ENCODE data around the gene NCLN.
"Not testable (repeated sequence)": the region's sequence is repeated elsewhere in the genome, so short reads cannot be mapped to it uniquely, and the experiment has no call there.

NCLN gene

GRCh38 chr19:3198901-3199700 lies 13.4 kb downstream of the NCLN start:
- Histone ChIP-seq H3K4me1 (ENCODE audit: insufficient read depth, insufficient read length) (peaks cover 10% of the 10 kb centered on the region), H3K27me3 (ENCODE audit: insufficient read depth, insufficient read length) (no peaks in the 10 kb centered on the region), H3K36me3 (ENCODE audit: insufficient read depth, insufficient read length, low read length) (peaks cover 84% of the 10 kb centered on the region), H3K4me3 (ENCODE audit: insufficient read length, low read depth) (no peak overlapping the region), H3K9me3 (ENCODE audit: insufficient read depth, low read length) (no peaks in the 10 kb centered on the region), H3K9ac (ENCODE audit: insufficient read length, low read depth) (peak overlapping the region; percentile 51)
- no peak for DNase-seq (ENCODE audit: low read depth, low spot score)
- TF ChIP-seq YY1 (IDR thresholded peaks at IDR 0.05; ENCODE audit: insufficient read depth, insufficient read length) (no peak), ZNF274 (IDR thresholded peaks at IDR 0.05; ENCODE audit: low read depth, low read length) (no peak), SUZ12 (IDR thresholded peaks at IDR 0.05; ENCODE audit: extremely low read depth, insufficient read depth, insufficient read length) (no peak)

- no peak for TF ChIP-seq ZNF274 (IDR thresholded peaks at IDR 0.05; ENCODE audit: low read depth, low read length)
- no peak for TF ChIP-seq YY1 (IDR thresholded peaks at IDR 0.05; ENCODE audit: insufficient read depth, insufficient read length)
- no peak for TF ChIP-seq SUZ12 (IDR thresholded peaks at IDR 0.05; ENCODE audit: extremely low read depth, insufficient read depth, insufficient read length)
Observed at GRCh38 chr19:3201072-3201700, 15.5 kb downstream of the NCLN start.

GRCh38 chr19:3201911-3202310 lies 16.2 kb downstream of the NCLN start:
- Histone ChIP-seq H3K4me3 (ENCODE audit: insufficient read length, low read depth) (no peak overlapping the region), H3K4me1 (ENCODE audit: insufficient read depth, insufficient read length) (peaks cover 2% of the 10 kb centered on the region), H3K36me3 (ENCODE audit: insufficient read depth, insufficient read length, low read length) (peaks cover 85% of the 10 kb centered on the region), H3K27me3 (ENCODE audit: insufficient read depth, insufficient read length) (no peaks in the 10 kb centered on the region), H3K9me3 (ENCODE audit: insufficient read depth, low read length) (no peaks in the 10 kb centered on the region), H3K9ac (ENCODE audit: insufficient read length, low read depth) (no peak overlapping the region)
- TF ChIP-seq YY1 (IDR thresholded peaks at IDR 0.05; ENCODE audit: insufficient read depth, insufficient read length) = no peak
- no peak for TF ChIP-seq ZNF274 (IDR thresholded peaks at IDR 0.05; ENCODE audit: low read depth, low read length)
- no peak for TF ChIP-seq SUZ12 (IDR thresholded peaks at IDR 0.05; ENCODE audit: extremely low read depth, insufficient read depth, insufficient read length)
- no peak for DNase-seq (ENCODE audit: low read depth, low spot score)

More at GRCh38 chr19:3201072-3201700, 15.5 kb downstream of the NCLN start:
- peaks cover 6% of the 10 kb centered on the region for H3K4me1 ChIP-seq (ENCODE audit: insufficient read depth, insufficient read length)
- no peak overlapping the region for H3K9ac ChIP-seq (ENCODE audit: insufficient read length, low read depth)
- peaks cover 87% of the 10 kb centered on the region for H3K36me3 ChIP-seq (ENCODE audit: insufficient read depth, insufficient read length, low read length)
- H3K27me3 ChIP-seq (ENCODE audit: insufficient read depth, insufficient read length) = no peaks in the 10 kb centered on the region
- no peak for DNase-seq (ENCODE audit: low read depth, low spot score)
- no peaks in the 10 kb centered on the region for H3K9me3 ChIP-seq (ENCODE audit: insufficient read depth, low read length)
- no peak overlapping the region for H3K4me3 ChIP-seq (ENCODE audit: insufficient read length, low read depth)

DNA sequence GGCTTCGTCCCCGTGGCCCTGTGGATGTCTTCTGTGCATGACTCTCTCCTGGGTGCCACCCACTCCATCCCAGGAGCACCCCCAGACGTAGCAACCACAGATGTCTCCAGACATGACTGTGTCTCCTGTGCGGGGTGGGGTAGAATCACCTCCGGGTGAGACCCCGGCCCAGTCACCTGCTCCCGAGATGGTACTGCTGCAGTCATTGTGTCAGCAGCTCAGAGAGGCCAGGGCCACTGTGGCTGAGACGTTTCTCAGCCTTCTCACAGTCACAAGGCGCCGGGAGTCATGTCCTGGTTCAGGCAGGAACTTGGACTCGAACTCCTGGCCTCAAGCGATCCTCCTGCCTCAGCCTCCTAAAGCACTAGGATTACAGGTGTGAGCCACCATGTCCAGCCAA lies 16.6 kb downstream of the NCLN start:
- Histone ChIP-seq H3K4me1 (ENCODE audit: insufficient read depth, insufficient read length) (peaks cover 5% of the 10 kb centered on the region), H3K9ac (ENCODE audit: insufficient read length, low read depth) (no peak overlapping the region), H3K27me3 (ENCODE audit: insufficient read depth, insufficient read length) (no peaks in the 10 kb centered on the region), H3K36me3 (ENCODE audit: insufficient read depth, insufficient read length, low read length) (peaks cover 85% of the 10 kb centered on the region), H3K9me3 (ENCODE audit: insufficient read depth, low read length) (no peaks in the 10 kb centered on the region), H3K4me3 (ENCODE audit: insufficient read length, low read depth) (no peak overlapping the region)
- TF ChIP-seq SUZ12 (IDR thresholded peaks at IDR 0.05; ENCODE audit: extremely low read depth, insufficient read depth, insufficient read length) (no peak), YY1 (IDR thresholded peaks at IDR 0.05; ENCODE audit: insufficient read depth, insufficient read length) (no peak), ZNF274 (IDR thresholded peaks at IDR 0.05; ENCODE audit: low read depth, low read length) (no peak)
- no peak for DNase-seq (ENCODE audit: low read depth, low spot score)

GRCh38 chr19:3202895-3203294 lies 17.2 kb downstream of the NCLN start:
- not testable (repeated sequence) for H3K27me3 ChIP-seq (ENCODE audit: insufficient read depth, insufficient read length); H3K9ac ChIP-seq (ENCODE audit: insufficient read length, low read depth); DNase-seq (ENCODE audit: low read depth, low spot score); H3K9me3 ChIP-seq (ENCODE audit: insufficient read depth, low read length); H3K4me3 ChIP-seq (ENCODE audit: insufficient read length, low read depth); H3K4me1 ChIP-seq (ENCODE audit: insufficient read depth, insufficient read length)
- peaks cover 88% of the 10 kb centered on the region for H3K36me3 ChIP-seq (ENCODE audit: insufficient read depth, insufficient read length, low read length)

GRCh38 chr19:3203805-3204645 lies 18.3 kb downstream of the NCLN start:
- Histone ChIP-seq H3K36me3 (ENCODE audit: insufficient read depth, insufficient read length, low read length) (peaks cover 92% of the 10 kb centered on the region), H3K4me3 (ENCODE audit: insufficient read length, low read depth) (no peak overlapping the region), H3K9me3 (ENCODE audit: insufficient read depth, low read length) (no peaks in the 10 kb centered on the region), H3K9ac (ENCODE audit: insufficient read length, low read depth) (no peak overlapping the region), H3K4me1 (ENCODE audit: insufficient read depth, insufficient read length) (peaks cover 12% of the 10 kb centered on the region), H3K27me3 (ENCODE audit: insufficient read depth, insufficient read length) (no peaks in the 10 kb centered on the region)
- no peak for DNase-seq (ENCODE audit: low read depth, low spot score)
- no peak for TF ChIP-seq ZNF274 (IDR thresholded peaks at IDR 0.05; ENCODE audit: low read depth, low read length)
- TF ChIP-seq SUZ12 (IDR thresholded peaks at IDR 0.05; ENCODE audit: extremely low read depth, insufficient read depth, insufficient read length) = no peak
- TF ChIP-seq YY1 (IDR thresholded peaks at IDR 0.05; ENCODE audit: insufficient read depth, insufficient read length) = no peak

All from NT2/D1 (cell line).